ENCODE results near the gene WDR91. TPM values are rescaled to one million over a fixed set of nuclear protein-coding genes. Genes with fewer than 3 reads are reported as not detected.

WDR91 gene
- total RNA-seq, 1 donor from 2014 or later = 66.7 TPM

- no peaks in the 10 kb centered on the region for H3K36me3 ChIP-seq
- TF ChIP-seq CTCF (IDR thresholded peaks at IDR 0.05) = no peak
- no peaks in the 10 kb centered on the region for H3K27me3 ChIP-seq
- peak overlapping the region; percentile 63 to 65 for H3K4me3 ChIP-seq
- peaks cover 4 to 24% of the 10 kb centered on the region in 2 donors for H3K4me1 ChIP-seq
- peak overlapping the region; percentile 66 to 94 for H3K27ac ChIP-seq
- peaks cover 0 to 3% of the 10 kb centered on the region in 2 donors for H3K9me3 ChIP-seq
- DNase-seq (ENCODE audit: low spot score in 2 of 2) = no peak
- intact Hi-C loops (cut with DNase I) = no loop called here
Measured at GRCh38 chr7:135150072-135150782, 61.1 kb downstream of the WDR91 start.

- no peak for DNase-seq (ENCODE audit: low spot score in 2 of 2)
- peak in 1 of 3 experiments; percentile 7 for TF ChIP-seq CTCF (IDR thresholded peaks at IDR 0.05)
- intact Hi-C loops (cut with DNase I) = loop anchor here (1.0 to 5.0 kb wide), 3 partner anchors 22 to 161 kb away; partner anchors contain the start of genes AGBL3, CYREN and WDR91
- peaks cover 4 to 24% of the 10 kb centered on the region in 2 donors for H3K4me1 ChIP-seq
- H3K27me3 ChIP-seq = no peaks in the 10 kb centered on the region
- peak within 1 kb of the TSS; percentile 63 to 65 for H3K4me3 ChIP-seq
- no peaks in the 10 kb centered on the region for H3K36me3 ChIP-seq
- H3K27ac ChIP-seq = peak within 1 kb of the TSS; percentile 94
- no peaks in the 10 kb centered on the region for H3K9me3 ChIP-seq
Measured at GRCh38 chr7:135147899-135148721, 63.2 kb downstream of the WDR91 start, which contains the start of gene TMEM140. TSS of gene TMEM140 (plus strand) at chr7:135148072. CDS start at chr7:135164442, 16,370 bp downstream.

GRCh38 chr7:135147341-135147898, 63.9 kb downstream of the WDR91 start:
- no peaks in the 10 kb centered on the region for H3K27me3 ChIP-seq
- H3K36me3 ChIP-seq = no peaks in the 10 kb centered on the region
- H3K27ac ChIP-seq = peak overlapping the region; percentile 94
- peaks cover 4 to 24% of the 10 kb centered on the region in 2 donors for H3K4me1 ChIP-seq
- no peak for TF ChIP-seq CTCF (IDR thresholded peaks at IDR 0.05)
- intact Hi-C loops (cut with DNase I) = loop anchor here (1.0 to 5.0 kb wide), 3 partner anchors 23 to 160 kb away; partner anchors contain the start of genes AGBL3, CYREN and WDR91
- no peaks in the 10 kb centered on the region for H3K9me3 ChIP-seq
- DNase-seq (ENCODE audit: low spot score in 2 of 2) = no peak
- peak overlapping the region; percentile 63 to 65 for H3K4me3 ChIP-seq

DNA sequence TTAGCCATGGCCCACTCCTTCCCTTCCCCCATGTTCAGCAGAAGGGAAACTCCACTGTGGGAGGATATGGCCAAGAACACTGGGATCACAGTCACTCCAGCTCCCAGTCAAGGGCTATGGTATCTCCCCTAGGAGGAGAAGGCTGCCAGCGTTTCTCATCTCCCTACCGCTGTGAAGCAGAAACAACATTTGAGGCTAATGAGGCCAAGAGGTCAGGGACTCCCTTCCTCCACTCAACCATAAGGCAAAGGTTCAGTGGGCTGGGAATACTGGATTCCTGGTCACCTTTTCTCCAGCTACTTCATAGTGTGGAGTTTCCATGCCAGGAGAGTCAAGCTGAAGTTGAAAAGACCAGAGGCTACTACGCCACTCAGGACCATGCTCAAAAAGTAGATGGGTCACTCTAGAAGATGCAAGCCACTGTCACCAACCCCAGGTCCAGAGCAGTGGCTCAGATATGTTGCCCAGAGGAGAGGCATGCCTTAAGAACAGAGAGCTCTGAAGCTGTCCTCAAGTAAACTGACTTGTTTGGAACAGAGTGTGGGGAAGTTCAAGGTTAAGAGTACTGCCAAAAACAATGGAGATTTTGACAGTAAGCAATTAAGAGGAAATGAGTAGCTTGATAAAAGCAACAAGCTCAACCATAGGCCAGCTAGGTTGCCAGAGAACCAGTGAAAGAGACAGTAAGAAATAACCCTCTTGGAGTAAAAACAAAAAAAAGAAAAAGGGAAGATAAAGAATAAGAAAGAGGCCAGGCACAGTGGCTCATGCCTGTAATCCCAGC, 67.2 kb downstream of the WDR91 start:
- no peaks in the 10 kb centered on the region for H3K9me3 ChIP-seq
- H3K36me3 ChIP-seq = no peaks in the 10 kb centered on the region
- H3K27me3 ChIP-seq = no peaks in the 10 kb centered on the region
- no peak for DNase-seq (ENCODE audit: low spot score in 2 of 2)
- no peak overlapping the region for H3K4me3 ChIP-seq
- intact Hi-C loops (cut with DNase I) = no loop called here
- peaks cover 4 to 9% of the 10 kb centered on the region in 2 donors for H3K4me1 ChIP-seq
- H3K27ac ChIP-seq = peak overlapping the region; percentile 8 to 26
- no peak for TF ChIP-seq CTCF (IDR thresholded peaks at IDR 0.05)

Other genes with a start within 250 kb of the WDR91 start
- 2.8 TPM for gene AGBL3, start 225.0 kb downstream of the WDR91 start, total RNA-seq
- 26.9 TPM for gene TMEM140, start 63.5 kb downstream of the WDR91 start, total RNA-seq
- gene CYREN, start 40.8 kb downstream of the WDR91 start, total RNA-seq = 21.6 TPM
- gene STRA8, start 22.3 kb upstream of the WDR91 start, total RNA-seq = not detected